CD4-positive, alpha-beta memory T cell (primary cell): Measurements from ENCODE around the gene POMGNT2. TPM values are rescaled to one million over a fixed set of nuclear protein-coding genes. Genes with fewer than 3 reads are reported as not detected.

ENCODE experiments used
- CTCF ChIA-PET: fragments of 350-600 bp; sonication (Branson Sonifier 250); formaldehyde crosslinking; loops from one replicate; lab custom pipeline; 2021; ENCODE audit warnings: inconsistent platforms; ENCODE audit not compliant: partially characterized antibody; lab: Charles Lee
- POLR2A ChIA-PET: fragments of 350-600 bp; sonication (Branson Sonifier 250); formaldehyde crosslinking; loops from one replicate; lab custom pipeline; 2021; ENCODE audit not compliant: partially characterized antibody; lab: Charles Lee
- DNase-seq, 5 donors: peaks; one replicate each; pipeline versions ENCODE4 v3.0.0 to v3.0.0-alpha.2; 2020 to 2022; ENCODE audit warnings: mixed read lengths in 1 of 5
- H3K27ac ChIP-seq: one replicate; pipeline ENCODE4 v1.7.0; 2013; ENCODE audit warnings: low read depth, low read length
- H3K27me3 ChIP-seq: 2 replicates; pipeline ENCODE4 v1.7.0; 2013; ENCODE audit warnings: mild to moderate bottlenecking, low read length, moderate library complexity; ENCODE audit not compliant: insufficient read depth
- H3K36me3 ChIP-seq: 2 replicates; pipeline ENCODE4 v1.7.0; 2013; ENCODE audit warnings: mild to moderate bottlenecking, low read length, moderate library complexity; ENCODE audit not compliant: insufficient read depth
- H3K4me1 ChIP-seq: 2 replicates; pipeline ENCODE4 v1.7.0; 2013; ENCODE audit warnings: mild to moderate bottlenecking, low read length, moderate library complexity; ENCODE audit not compliant: insufficient read depth
- H3K4me3 ChIP-seq, 2 donors: one replicate each; pipeline ENCODE4 v1.7.0; 2013; ENCODE audit warnings: low read length in 2 of 2, mild to moderate bottlenecking in 1 of 2
- H3K9me3 ChIP-seq, 2 donors: one replicate each; pipeline ENCODE4 v1.7.0; 2013; ENCODE audit warnings: low read length in 2 of 2, control low read depth in 1 of 2; ENCODE audit not compliant: control insufficient read depth in 1 of 2
- H3K27ac Mint-ChIP-seq, 7 donors: one replicate each; pipeline ENCODE4 v1.8.0; 2020 to 2021; ENCODE audit warnings: mixed read lengths in 7 of 7, mild to moderate bottlenecking in 6 of 7, inconsistent platforms in 3 of 7, moderate library complexity in 3 of 7
- H3K27me3 Mint-ChIP-seq, 2 donors: one replicate each; pipeline ENCODE4 v1.8.0; 2020 to 2021; ENCODE audit warnings: mixed read lengths in 2 of 2
- H3K36me3 Mint-ChIP-seq, 2 donors: one replicate each; pipeline ENCODE4 v1.8.0; 2020 to 2021; ENCODE audit warnings: mixed read lengths in 2 of 2, inconsistent platforms in 1 of 2, mild to moderate bottlenecking in 1 of 2
- H3K4me1 Mint-ChIP-seq, 4 donors: one replicate each; pipeline ENCODE4 v1.8.0; 2020 to 2021; ENCODE audit warnings: mixed read lengths in 4 of 4, mild to moderate bottlenecking in 1 of 4
- H3K4me3 Mint-ChIP-seq, 8 donors: one replicate each; pipeline ENCODE4 v1.8.0; 2020 to 2021; ENCODE audit warnings: mixed read lengths in 8 of 8, mild to moderate bottlenecking in 7 of 8, moderate library complexity in 6 of 8, inconsistent platforms in 3 of 8
- H3K9me3 Mint-ChIP-seq, 8 donors: one replicate each; pipeline ENCODE4 v1.8.0; 2020 to 2021; ENCODE audit warnings: mixed read lengths in 8 of 8, mild to moderate bottlenecking in 5 of 8, inconsistent platforms in 3 of 8, moderate library complexity in 1 of 8
- intact Hi-C: fragments of 100-400 bp; cut with micrococcal nuclease; formaldehyde crosslinking; loops from one replicate; pipeline ENCODE4 v1.15.1; 2023
- polyA plus RNA-seq, 2 donors: library from polyadenylated mRNA; unstranded; fragments of 300-500 nt; fragmentation: Illumina TruSeq; gene quantifications; one replicate each; pipeline ENCODE4 v1.2.3, GENCODE V29; 2021
- total RNA-seq, 2 experiments: library from RNA; stranded (reverse); gene quantifications; one replicate each; pipeline ENCODE4 v1.2.3, GENCODE V29; 2021

POMGNT2 gene
- total and polyA plus RNA-seq, 4 experiments from 2014 or later = 5.4 to 8.1 (median 5.9) TPM

GRCh38 chr3:43043793-43044192 is 62.1 kb downstream of the POMGNT2 start:
- H3K4me1 ChIP-seq = peaks cover 2% of the 10 kb centered on the region
- CTCF ChIA-PET = no interaction called here
- no peak overlapping the region for H3K27ac ChIP-seq
- no peaks in the 10 kb centered on the region for H3K27me3 ChIP-seq
- intact Hi-C loops = no loop called here
- no peak for DNase-seq
- H3K4me3 ChIP-seq = no peak overlapping the region
- H3K36me3 ChIP-seq = no peaks in the 10 kb centered on the region
- POLR2A ChIA-PET = no interaction called here
- no peak overlapping the region for H3K4me3 Mint-ChIP-seq
- peaks cover 12 to 17% of the 10 kb centered on the region in 2 donors for H3K36me3 Mint-ChIP-seq
- H3K27ac Mint-ChIP-seq = no peak overlapping the region
- H3K9me3 ChIP-seq = no peaks in the 10 kb centered on the region
- H3K4me1 Mint-ChIP-seq = peaks cover 0 to 12% (median 4%) of the 10 kb centered on the region in 4 donors
- peaks cover 0 to 2% of the 10 kb centered on the region in 2 donors for H3K27me3 Mint-ChIP-seq
- peaks cover 5 to 49% (median 35%) of the 10 kb centered on the region in 8 donors for H3K9me3 Mint-ChIP-seq

GRCh38 chr3:43043071-43043766 is 62.7 kb downstream of the POMGNT2 start:
- Mint-ChIP-seq H3K9me3 (peaks cover 3 to 43% (median 30%) of the 10 kb centered on the region in 8 donors), H3K4me3 (no peak overlapping the region), H3K4me1 (peaks cover 6 to 18% (median 10%) of the 10 kb centered on the region in 4 donors), H3K36me3 (peaks cover 12 to 17% of the 10 kb centered on the region in 2 donors), H3K27me3 (peaks cover 0 to under 1% of the 10 kb centered on the region in 2 donors), H3K27ac (no peak overlapping the region)
- no peaks in the 10 kb centered on the region for H3K36me3 ChIP-seq
- no peaks in the 10 kb centered on the region for H3K27me3 ChIP-seq
- no peak overlapping the region for H3K27ac ChIP-seq
- ChIA-PET CTCF (no interaction called here), POLR2A (no interaction called here)
- H3K4me1 ChIP-seq = peaks cover 8% of the 10 kb centered on the region
- intact Hi-C loops = no loop called here
- H3K9me3 ChIP-seq = no peaks in the 10 kb centered on the region
- no peak for DNase-seq
- H3K4me3 ChIP-seq = no peak overlapping the region

GRCh38 chr3:43041517-43041916 is 64.4 kb downstream of the POMGNT2 start:
- Mint-ChIP-seq H3K4me3 (no peak overlapping the region), H3K27me3 (no peaks in the 10 kb centered on the region), H3K4me1 (peaks cover 10 to 33% (median 18%) of the 10 kb centered on the region in 4 donors), H3K36me3 (peaks cover 6 to 11% of the 10 kb centered on the region in 2 donors), H3K9me3 (peaks cover 2 to 29% (median 18%) of the 10 kb centered on the region in 8 donors), H3K27ac (no peak overlapping the region)
- H3K27me3 ChIP-seq = no peaks in the 10 kb centered on the region
- CTCF ChIA-PET = no interaction called here
- no peak overlapping the region for H3K4me3 ChIP-seq
- no peak overlapping the region for H3K27ac ChIP-seq
- peaks cover 17% of the 10 kb centered on the region for H3K4me1 ChIP-seq
- POLR2A ChIA-PET = no interaction called here
- intact Hi-C loops = no loop called here
- no peak for DNase-seq
- H3K9me3 ChIP-seq = no peaks in the 10 kb centered on the region
- no peaks in the 10 kb centered on the region for H3K36me3 ChIP-seq

DNA sequence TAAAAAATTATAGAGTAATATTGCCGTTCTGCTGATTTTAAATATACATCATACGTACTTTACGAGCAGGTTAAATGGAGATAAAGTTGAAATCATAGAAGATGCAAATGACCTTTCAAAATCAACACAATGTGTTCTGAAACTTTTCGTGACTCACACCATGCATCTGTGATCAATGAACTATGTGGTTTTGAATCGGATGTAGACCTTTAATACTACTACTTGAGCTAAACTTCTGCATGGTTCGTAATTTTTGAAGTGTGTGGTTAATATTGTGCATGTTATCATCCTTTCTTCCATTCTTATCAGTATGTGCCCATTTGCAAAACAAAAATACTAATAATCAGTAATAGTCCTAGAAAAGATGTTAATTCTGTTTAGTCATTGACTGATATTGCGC is 67.9 kb downstream of the POMGNT2 start:
- no peak overlapping the region for H3K27ac ChIP-seq
- H3K4me1 Mint-ChIP-seq = peaks cover 10 to 36% (median 18%) of the 10 kb centered on the region in 4 donors
- ChIA-PET CTCF (no interaction called here), POLR2A (interaction anchor here (1.1 to 1.3 kb wide), 2 partner anchors 14 to 15 kb away, joined by 3 to 4 read pairs; no protein-coding TSS in a partner anchor)
- DNase-seq = no peak
- peaks cover 0 to 2% (median 0%) of the 10 kb centered on the region in 8 donors for H3K9me3 Mint-ChIP-seq
- H3K4me1 ChIP-seq = peaks cover 17% of the 10 kb centered on the region
- no peaks in the 10 kb centered on the region for H3K9me3 ChIP-seq
- H3K4me3 ChIP-seq = no peak overlapping the region
- no peaks in the 10 kb centered on the region for H3K27me3 ChIP-seq
- H3K27me3 Mint-ChIP-seq = peaks cover 0 to 1% of the 10 kb centered on the region in 2 donors
- H3K27ac Mint-ChIP-seq = peak overlapping the region in 2 of 7 donors; percentile 15 to 23
- peak overlapping the region; percentile 2 to 85 (median 54) for H3K4me3 Mint-ChIP-seq
- H3K36me3 ChIP-seq = no peaks in the 10 kb centered on the region
- no peaks in the 10 kb centered on the region for H3K36me3 Mint-ChIP-seq
- intact Hi-C loops = no loop called here

GRCh38 chr3:43036621-43037423 is 69.1 kb downstream of the POMGNT2 start:
- peak overlapping the region in 2 of 7 donors; percentile 7 to 54 for H3K27ac Mint-ChIP-seq

DNA sequence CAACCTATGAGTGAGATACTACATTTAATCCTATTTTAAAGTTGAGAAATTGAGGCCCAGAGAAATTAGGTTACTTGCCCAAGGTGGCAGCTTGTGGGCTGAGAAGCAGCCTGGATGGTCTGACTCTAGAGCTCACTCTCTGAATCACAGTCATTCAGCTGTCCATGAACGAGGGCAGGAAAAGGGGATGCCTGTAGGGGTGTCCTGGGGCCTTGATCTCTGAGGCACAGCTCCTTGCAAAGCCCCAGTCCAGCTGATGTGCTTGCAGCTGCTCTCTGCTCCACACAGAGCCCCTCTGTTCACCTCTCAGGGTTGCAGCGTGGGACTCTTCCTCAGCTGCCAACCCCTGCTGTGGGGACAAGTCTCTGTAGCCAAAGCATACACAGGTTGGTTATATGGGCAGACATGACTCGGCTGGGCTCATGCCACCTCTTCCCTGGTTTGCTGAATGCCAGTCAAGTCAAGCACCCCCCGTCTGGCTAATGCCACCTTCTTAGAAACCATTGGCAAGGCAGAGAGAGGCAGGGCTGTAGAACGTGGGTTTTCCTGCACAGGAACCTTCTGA is 70.0 kb downstream of the POMGNT2 start:
- no peaks in the 10 kb centered on the region for H3K9me3 Mint-ChIP-seq
- H3K27me3 ChIP-seq = no peaks in the 10 kb centered on the region
- H3K36me3 ChIP-seq = no peaks in the 10 kb centered on the region
- H3K36me3 Mint-ChIP-seq = no peaks in the 10 kb centered on the region
- H3K27ac ChIP-seq = no peak overlapping the region
- no peak overlapping the region for H3K4me3 Mint-ChIP-seq
- H3K27ac Mint-ChIP-seq = no peak overlapping the region
- H3K4me1 ChIP-seq = peaks cover 17% of the 10 kb centered on the region
- DNase-seq = no peak
- ChIA-PET CTCF (no interaction called here), POLR2A (no interaction called here)
- peaks cover 10 to 31% (median 18%) of the 10 kb centered on the region in 4 donors for H3K4me1 Mint-ChIP-seq
- no peak overlapping the region for H3K4me3 ChIP-seq
- H3K27me3 Mint-ChIP-seq = peaks cover 0 to 1% of the 10 kb centered on the region in 2 donors
- no peaks in the 10 kb centered on the region for H3K9me3 ChIP-seq
- intact Hi-C loops = no loop called here

More at GRCh38 chr3:43036621-43037423, 69.1 kb downstream of the POMGNT2 start:
- H3K27me3 Mint-ChIP-seq = peaks cover 0 to 1% of the 10 kb centered on the region in 2 donors
- POLR2A ChIA-PET = interaction anchor here (1.1 to 1.3 kb wide), 2 partner anchors 13 to 14 kb away, joined by 3 to 4 read pairs; no protein-coding TSS in a partner anchor
- no peak overlapping the region for H3K4me3 Mint-ChIP-seq
- Histone ChIP-seq H3K27me3 (no peaks in the 10 kb centered on the region), H3K4me3 (no peak overlapping the region), H3K4me1 (peaks cover 17% of the 10 kb centered on the region), H3K27ac (no peak overlapping the region), H3K9me3 (no peaks in the 10 kb centered on the region), H3K36me3 (no peaks in the 10 kb centered on the region)
- no peak for DNase-seq
- no peaks in the 10 kb centered on the region for H3K36me3 Mint-ChIP-seq
- H3K9me3 Mint-ChIP-seq = peaks cover 0 to 2% (median 0%) of the 10 kb centered on the region in 8 donors
- CTCF ChIA-PET = no interaction called here
- intact Hi-C loops = no loop called here
- H3K4me1 Mint-ChIP-seq = peaks cover 10 to 36% (median 18%) of the 10 kb centered on the region in 4 donors
